ENCODE results near the gene LGALS1.

- TF ChIP-seq POLR2AphosphoS5 (IDR thresholded peaks at IDR 0.05; ENCODE audit: low read depth, low read length): no peak
- TF ChIP-seq POLR2A (IDR thresholded peaks at IDR 0.05; ENCODE audit: low read depth, low read length): 0 out of 2 replicates have a peak, but pooled peaks have one; percentile 20
- TF ChIP-seq TAF1 (IDR thresholded peaks at IDR 0.05; ENCODE audit: borderline replicate concordance, low read depth, low read length): no peak
These were observed 32.1 kb upstream of the LGALS1 start for GRCh38 chr22:37643225-37643847.
